ENCODE data around the gene RNF19B.

The RNF19B gene

GRCh38 chr1:32962248-32962896, 2.2 kb downstream of the RNF19B start:
- Histone ChIP-seq H3K27me3 (ENCODE audit: low read depth, low read length) (no peaks in the 10 kb centered on the region), H3K27ac (ENCODE audit: low read length) (peak overlapping the region; percentile 39), H3K36me3 (ENCODE audit: control insufficient read depth in 1 of 2, insufficient read depth in 2 of 2, low read length in 2 of 2) (no peaks in the 10 kb centered on the region), H3K4me3 (ENCODE audit: low read depth in 1 of 2, low read length in 2 of 2) (peak overlapping the region; percentile 75 to 98), H3K4me1 (ENCODE audit: control insufficient read depth in 1 of 2, insufficient read depth in 2 of 2, low read length in 2 of 2) (peaks cover 8 to 24% of the 10 kb centered on the region in 2 donors), H3K9me3 (ENCODE audit: control insufficient read depth in 1 of 2, low read length in 2 of 2) (no peaks in the 10 kb centered on the region)

GRCh38 chr1:32960819-32961355, 3.7 kb downstream of the RNF19B start:
- no peaks in the 10 kb centered on the region for H3K27me3 ChIP-seq (ENCODE audit: low read depth, low read length)
- H3K9me3 ChIP-seq (ENCODE audit: control insufficient read depth in 1 of 2, low read length in 2 of 2): no peaks in the 10 kb centered on the region
- H3K27ac ChIP-seq (ENCODE audit: low read length): no peak overlapping the region
- no peak overlapping the region for H3K4me3 ChIP-seq (ENCODE audit: low read depth in 1 of 2, low read length in 2 of 2)
- H3K4me1 ChIP-seq (ENCODE audit: control insufficient read depth in 1 of 2, insufficient read depth in 2 of 2, low read length in 2 of 2): peaks cover 8 to 24% of the 10 kb centered on the region in 2 donors
- H3K36me3 ChIP-seq (ENCODE audit: control insufficient read depth in 1 of 2, insufficient read depth in 2 of 2, low read length in 2 of 2): no peaks in the 10 kb centered on the region

- Histone ChIP-seq H3K4me1 (ENCODE audit: control insufficient read depth in 1 of 2, insufficient read depth in 2 of 2, low read length in 2 of 2) (peaks cover 8 to 24% of the 10 kb centered on the region in 2 donors), H3K4me3 (ENCODE audit: low read depth in 1 of 2, low read length in 2 of 2) (no peak overlapping the region), H3K27me3 (ENCODE audit: low read depth, low read length) (no peaks in the 10 kb centered on the region), H3K36me3 (ENCODE audit: control insufficient read depth in 1 of 2, insufficient read depth in 2 of 2, low read length in 2 of 2) (no peaks in the 10 kb centered on the region), H3K9me3 (ENCODE audit: control insufficient read depth in 1 of 2, low read length in 2 of 2) (no peaks in the 10 kb centered on the region), H3K27ac (ENCODE audit: low read length) (no peak overlapping the region)
Measured at GRCh38 chr1:32960342-32960741, 4.3 kb downstream of the RNF19B start.

GRCh38 chr1:32958827-32959226, 5.8 kb downstream of the RNF19B start:
- no peak overlapping the region for H3K4me3 ChIP-seq (ENCODE audit: low read depth in 1 of 2, low read length in 2 of 2)
- no peaks in the 10 kb centered on the region for H3K27me3 ChIP-seq (ENCODE audit: low read depth, low read length)
- H3K27ac ChIP-seq (ENCODE audit: low read length): no peak overlapping the region
- H3K4me1 ChIP-seq (ENCODE audit: control insufficient read depth in 1 of 2, insufficient read depth in 2 of 2, low read length in 2 of 2): peaks cover 4 to 24% of the 10 kb centered on the region in 2 donors
- H3K9me3 ChIP-seq (ENCODE audit: control insufficient read depth in 1 of 2, low read length in 2 of 2): no peaks in the 10 kb centered on the region
- no peaks in the 10 kb centered on the region for H3K36me3 ChIP-seq (ENCODE audit: control insufficient read depth in 1 of 2, insufficient read depth in 2 of 2, low read length in 2 of 2)

- Histone ChIP-seq H3K36me3 (ENCODE audit: control insufficient read depth in 1 of 2, insufficient read depth in 2 of 2, low read length in 2 of 2) (peaks cover 0 to 3% of the 10 kb centered on the region in 2 donors), H3K27me3 (ENCODE audit: low read depth, low read length) (no peaks in the 10 kb centered on the region), H3K4me3 (ENCODE audit: low read depth in 1 of 2, low read length in 2 of 2) (no peak overlapping the region), H3K4me1 (ENCODE audit: control insufficient read depth in 1 of 2, insufficient read depth in 2 of 2, low read length in 2 of 2) (peaks cover 4 to 25% of the 10 kb centered on the region in 2 donors), H3K9me3 (ENCODE audit: control insufficient read depth in 1 of 2, low read length in 2 of 2) (no peaks in the 10 kb centered on the region), H3K27ac (ENCODE audit: low read length) (no peak overlapping the region)
Measured at GRCh38 chr1:32957017-32957416, 7.6 kb downstream of the RNF19B start.

- Histone ChIP-seq H3K4me1 (ENCODE audit: control insufficient read depth in 1 of 2, insufficient read depth in 2 of 2, low read length in 2 of 2) (peaks cover 5 to 20% of the 10 kb centered on the region in 2 donors), H3K36me3 (ENCODE audit: control insufficient read depth in 1 of 2, insufficient read depth in 2 of 2, low read length in 2 of 2) (peaks cover 3 to 4% of the 10 kb centered on the region in 2 donors), H3K4me3 (ENCODE audit: low read depth in 1 of 2, low read length in 2 of 2) (no peak overlapping the region), H3K27me3 (ENCODE audit: low read depth, low read length) (no peaks in the 10 kb centered on the region), H3K9me3 (ENCODE audit: control insufficient read depth in 1 of 2, low read length in 2 of 2) (no peaks in the 10 kb centered on the region), H3K27ac (ENCODE audit: low read length) (no peak overlapping the region)
Measured at GRCh38 chr1:32954168-32954567, 10.4 kb downstream of the RNF19B start.

- no peak overlapping the region for H3K27ac ChIP-seq (ENCODE audit: low read length)
- peaks cover 3 to 4% of the 10 kb centered on the region in 2 donors for H3K36me3 ChIP-seq (ENCODE audit: control insufficient read depth in 1 of 2, insufficient read depth in 2 of 2, low read length in 2 of 2)
- no peaks in the 10 kb centered on the region for H3K9me3 ChIP-seq (ENCODE audit: control insufficient read depth in 1 of 2, low read length in 2 of 2)
- H3K4me1 ChIP-seq (ENCODE audit: control insufficient read depth in 1 of 2, insufficient read depth in 2 of 2, low read length in 2 of 2): peaks cover 11 to 20% of the 10 kb centered on the region in 2 donors
- no peak overlapping the region for H3K4me3 ChIP-seq (ENCODE audit: low read depth in 1 of 2, low read length in 2 of 2)
- H3K27me3 ChIP-seq (ENCODE audit: low read depth, low read length): no peaks in the 10 kb centered on the region
Measured at GRCh38 chr1:32953495-32953894, 11.1 kb downstream of the RNF19B start.

- Histone ChIP-seq H3K36me3 (ENCODE audit: control insufficient read depth in 1 of 2, insufficient read depth in 2 of 2, low read length in 2 of 2) (peaks cover 30 to 35% of the 10 kb centered on the region in 2 donors), H3K27ac (ENCODE audit: low read length) (peak overlapping the region; percentile 65), H3K27me3 (ENCODE audit: low read depth, low read length) (no peaks in the 10 kb centered on the region)
Measured at GRCh38 chr1:32949519-32949918, 15.1 kb downstream of the RNF19B start.

GRCh38 chr1:32948905-32949304, 15.7 kb downstream of the RNF19B start:
- H3K4me3 ChIP-seq (ENCODE audit: low read depth in 1 of 2, low read length in 2 of 2): no peak overlapping the region

More at GRCh38 chr1:32949519-32949918, 15.1 kb downstream of the RNF19B start:
- H3K9me3 ChIP-seq (ENCODE audit: control insufficient read depth in 1 of 2, low read length in 2 of 2): no peaks in the 10 kb centered on the region
- H3K4me1 ChIP-seq (ENCODE audit: control insufficient read depth in 1 of 2, insufficient read depth in 2 of 2, low read length in 2 of 2): peaks cover 12 to 20% of the 10 kb centered on the region in 2 donors
- no peak overlapping the region for H3K4me3 ChIP-seq (ENCODE audit: low read depth in 1 of 2, low read length in 2 of 2)

GRCh38 chr1:32948390-32948722, 16.3 kb downstream of the RNF19B start:
- Histone ChIP-seq H3K9me3 (ENCODE audit: control insufficient read depth in 1 of 2, low read length in 2 of 2) (no peaks in the 10 kb centered on the region), H3K4me3 (ENCODE audit: low read depth in 1 of 2, low read length in 2 of 2) (no peak overlapping the region), H3K27ac (ENCODE audit: low read length) (peak overlapping the region; percentile 65), H3K36me3 (ENCODE audit: control insufficient read depth in 1 of 2, insufficient read depth in 2 of 2, low read length in 2 of 2) (peaks cover 41 to 45% of the 10 kb centered on the region in 2 donors), H3K4me1 (ENCODE audit: control insufficient read depth in 1 of 2, insufficient read depth in 2 of 2, low read length in 2 of 2) (peaks cover 12 to 15% of the 10 kb centered on the region in 2 donors), H3K27me3 (ENCODE audit: low read depth, low read length) (no peaks in the 10 kb centered on the region)

More at GRCh38 chr1:32948905-32949304, 15.7 kb downstream of the RNF19B start:
- no peaks in the 10 kb centered on the region for H3K27me3 ChIP-seq (ENCODE audit: low read depth, low read length)
- peaks cover 36 to 41% of the 10 kb centered on the region in 2 donors for H3K36me3 ChIP-seq (ENCODE audit: control insufficient read depth in 1 of 2, insufficient read depth in 2 of 2, low read length in 2 of 2)
- H3K4me1 ChIP-seq (ENCODE audit: control insufficient read depth in 1 of 2, insufficient read depth in 2 of 2, low read length in 2 of 2): peaks cover 12 to 20% of the 10 kb centered on the region in 2 donors
- peak overlapping the region; percentile 65 for H3K27ac ChIP-seq (ENCODE audit: low read length)
- H3K9me3 ChIP-seq (ENCODE audit: control insufficient read depth in 1 of 2, low read length in 2 of 2): no peaks in the 10 kb centered on the region

- Histone ChIP-seq H3K27me3 (ENCODE audit: low read depth, low read length) (no peaks in the 10 kb centered on the region), H3K27ac (ENCODE audit: low read length) (peak overlapping the region; percentile 65), H3K4me3 (ENCODE audit: low read depth in 1 of 2, low read length in 2 of 2) (no peak overlapping the region), H3K9me3 (ENCODE audit: control insufficient read depth in 1 of 2, low read length in 2 of 2) (no peaks in the 10 kb centered on the region), H3K36me3 (ENCODE audit: control insufficient read depth in 1 of 2, insufficient read depth in 2 of 2, low read length in 2 of 2) (peaks cover 42 to 45% of the 10 kb centered on the region in 2 donors), H3K4me1 (ENCODE audit: control insufficient read depth in 1 of 2, insufficient read depth in 2 of 2, low read length in 2 of 2) (peaks cover 11 to 12% of the 10 kb centered on the region in 2 donors)
Measured at GRCh38 chr1:32947669-32948389, 16.8 kb downstream of the RNF19B start.
